GM10847 (cell line): Measurements from ENCODE around the gene ADAMTS17.

Source experiments
- POLR2A ChIP-seq: IDR thresholded peaks from 2 replicates; pipeline ENCODE4 v1.6.1; 2011; ENCODE audit not compliant: insufficient read length; ENCODE audit errors: extremely low read depth

ADAMTS17 gene

DNA sequence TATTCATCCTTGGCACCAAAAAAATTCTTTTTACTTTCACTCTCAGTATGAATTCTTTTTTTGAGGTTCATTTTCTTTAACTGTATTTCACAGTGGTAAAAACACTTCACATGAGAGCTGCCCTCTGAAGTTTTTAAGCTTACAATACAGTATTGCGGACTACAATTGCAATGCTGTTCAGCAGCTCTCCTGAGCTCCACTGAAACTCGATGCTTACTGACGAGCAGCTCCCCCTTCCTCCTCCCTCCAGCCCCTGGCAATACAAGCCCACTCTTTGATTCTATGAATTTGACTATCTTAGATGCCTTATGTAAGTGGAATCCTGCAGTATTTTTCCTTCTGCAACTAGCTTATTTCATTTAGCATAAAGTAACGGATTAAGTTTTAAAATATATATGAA, 183.4 kb downstream of the ADAMTS17 start:
- no peak for TF ChIP-seq POLR2A

DNA sequence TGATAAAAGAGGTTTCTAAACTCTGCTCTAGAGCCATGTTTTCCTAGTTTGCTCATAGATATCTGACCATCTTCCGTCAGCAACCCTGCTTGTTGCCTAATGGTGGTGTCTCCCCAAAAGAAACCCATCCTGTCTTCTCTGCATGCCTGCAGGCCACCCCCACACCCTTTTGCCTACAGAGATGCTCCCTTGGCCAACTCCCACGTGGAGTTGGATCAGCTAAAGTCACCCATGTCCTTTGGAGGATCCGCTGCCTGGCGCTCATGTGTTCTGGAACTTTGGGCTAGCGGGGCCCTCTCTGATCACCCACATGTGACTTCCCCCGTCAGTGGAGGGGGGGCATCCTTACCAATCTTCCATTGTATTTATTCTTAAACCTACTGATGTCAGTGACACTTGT, 185.6 kb downstream of the ADAMTS17 start:
- no peak for TF ChIP-seq POLR2A

DNA sequence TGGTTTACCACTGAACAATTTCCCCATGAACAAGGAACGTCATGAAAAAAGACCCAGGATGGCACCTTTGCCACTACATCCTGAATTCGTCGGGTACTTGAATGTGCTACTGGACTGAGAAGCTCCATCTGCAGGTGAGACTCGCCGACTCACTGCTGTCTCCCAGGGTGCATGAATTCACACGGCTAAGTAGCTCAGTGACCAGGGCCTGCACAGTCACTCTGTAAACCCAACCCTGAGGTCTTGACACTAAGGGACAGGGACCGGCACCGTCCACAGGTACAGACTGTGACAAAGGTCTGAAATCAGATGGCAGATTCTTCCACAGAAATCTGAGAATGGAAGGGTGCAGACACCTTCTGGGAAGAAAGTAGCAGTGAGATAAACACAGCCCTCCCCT, 187.4 kb downstream of the ADAMTS17 start:
- TF ChIP-seq POLR2A = no peak

DNA sequence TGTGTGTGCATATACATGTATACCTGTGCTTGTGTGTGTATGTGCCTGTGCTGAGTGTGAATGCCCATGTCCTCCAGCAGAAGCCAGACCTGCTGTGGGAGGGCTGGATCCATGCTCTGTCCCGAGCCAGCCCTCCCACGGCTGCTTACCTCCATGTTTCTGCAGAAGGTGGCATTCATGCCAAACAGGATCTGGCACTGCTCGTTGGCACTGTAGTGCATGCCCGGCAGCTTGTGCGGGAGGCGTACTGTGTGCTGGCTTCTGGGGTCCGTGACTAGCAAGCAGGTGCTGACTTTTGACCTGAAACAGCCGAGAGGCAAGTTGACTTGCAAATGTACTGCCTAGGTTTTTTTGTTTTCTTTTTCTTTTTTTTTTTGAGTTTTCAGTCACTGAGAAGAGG, 189.3 kb downstream of the ADAMTS17 start:
- no peak for TF ChIP-seq POLR2A

DNA sequence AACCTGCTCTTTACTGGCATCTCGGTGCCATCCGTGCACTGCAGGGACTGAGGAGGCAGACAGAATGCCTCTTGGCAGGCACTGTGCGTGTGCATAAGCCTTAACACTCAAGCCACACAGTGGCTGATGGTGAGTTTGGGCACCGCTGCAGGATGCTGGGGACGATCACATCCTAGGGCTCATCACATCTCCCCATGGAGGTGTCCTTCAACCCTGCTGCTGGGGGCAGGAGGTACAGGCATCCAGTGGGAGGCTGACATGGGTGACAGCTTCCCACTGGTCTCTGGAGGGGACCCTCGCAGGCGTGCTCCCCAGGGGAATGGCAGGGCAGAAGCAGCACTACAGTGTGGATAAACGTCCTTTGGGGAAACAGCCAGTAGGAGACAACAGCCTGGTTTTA, 190.9 kb downstream of the ADAMTS17 start:
- no peak for TF ChIP-seq POLR2A

DNA sequence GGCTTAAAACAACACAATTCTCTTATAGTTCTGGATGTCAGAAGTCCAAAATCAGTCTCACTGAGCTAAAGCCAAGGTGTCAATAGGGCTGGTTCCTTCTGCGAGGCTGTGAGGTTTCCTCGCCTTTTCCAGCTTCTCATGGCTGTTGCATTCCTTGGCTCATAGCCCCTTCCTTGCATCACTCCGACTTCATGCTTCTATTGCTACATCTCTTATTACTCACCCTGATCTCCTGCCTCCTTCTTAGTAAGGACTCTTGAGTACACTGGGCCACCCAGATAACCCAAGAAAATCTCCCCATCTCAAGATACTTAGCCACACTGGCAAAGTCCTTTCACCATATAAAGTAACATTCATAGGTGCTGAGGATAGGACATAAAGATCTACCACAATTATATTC, 193.9 kb downstream of the ADAMTS17 start:
- no peak for TF ChIP-seq POLR2A

DNA sequence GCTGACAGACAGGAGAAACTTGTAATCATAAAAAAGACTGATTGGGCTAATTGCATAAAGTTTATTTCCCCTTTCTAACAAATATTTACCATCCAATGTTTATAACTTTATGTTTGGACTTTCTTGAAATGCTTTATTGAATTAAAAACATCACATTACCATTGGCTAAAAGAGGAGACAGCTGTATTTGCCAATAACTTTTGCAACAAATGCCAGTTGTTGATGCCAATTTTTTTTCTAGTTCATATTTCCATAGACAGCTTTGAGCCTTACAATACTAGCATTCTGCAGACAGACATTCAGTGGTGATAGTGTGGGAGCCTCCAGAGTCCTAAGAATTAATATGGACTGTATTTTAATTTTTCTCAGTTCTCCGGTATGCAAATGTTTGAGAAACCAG, 198.4 kb downstream of the ADAMTS17 start:
- TF ChIP-seq POLR2A = no peak

DNA sequence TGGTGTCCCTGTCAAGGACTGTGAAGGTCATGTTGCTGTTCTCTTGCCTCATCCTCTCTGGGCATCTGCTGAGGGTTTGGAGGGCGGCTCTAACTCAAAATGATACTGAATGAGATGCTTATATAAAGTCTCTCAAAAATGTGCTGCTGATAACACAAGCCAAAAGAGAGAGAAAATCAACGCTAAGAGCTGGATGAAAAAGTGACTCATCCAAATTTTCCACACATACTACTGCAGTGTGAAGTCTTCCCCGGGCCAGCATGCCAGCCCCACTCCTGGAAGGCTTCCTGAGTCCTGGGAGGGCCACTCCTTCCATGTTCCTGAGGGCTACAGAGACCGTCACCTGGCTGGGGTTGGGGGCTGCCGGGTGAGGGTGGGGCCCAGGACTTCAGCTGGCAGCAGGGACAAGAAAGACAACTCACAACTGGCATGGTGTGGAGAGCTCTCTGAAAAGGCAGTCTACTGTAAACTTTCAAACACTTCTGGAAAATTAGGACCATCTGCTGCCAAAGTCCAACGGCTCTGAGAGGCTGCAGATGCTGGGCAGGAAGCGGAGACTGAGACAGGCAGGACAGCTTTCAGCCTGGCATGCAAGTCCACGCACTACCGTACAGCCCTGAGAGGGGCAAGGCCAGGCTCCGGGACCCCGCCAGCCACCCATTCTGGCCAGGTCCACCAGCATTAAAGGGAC, 200.3 kb downstream of the ADAMTS17 start:
- no peak for TF ChIP-seq POLR2A

DNA sequence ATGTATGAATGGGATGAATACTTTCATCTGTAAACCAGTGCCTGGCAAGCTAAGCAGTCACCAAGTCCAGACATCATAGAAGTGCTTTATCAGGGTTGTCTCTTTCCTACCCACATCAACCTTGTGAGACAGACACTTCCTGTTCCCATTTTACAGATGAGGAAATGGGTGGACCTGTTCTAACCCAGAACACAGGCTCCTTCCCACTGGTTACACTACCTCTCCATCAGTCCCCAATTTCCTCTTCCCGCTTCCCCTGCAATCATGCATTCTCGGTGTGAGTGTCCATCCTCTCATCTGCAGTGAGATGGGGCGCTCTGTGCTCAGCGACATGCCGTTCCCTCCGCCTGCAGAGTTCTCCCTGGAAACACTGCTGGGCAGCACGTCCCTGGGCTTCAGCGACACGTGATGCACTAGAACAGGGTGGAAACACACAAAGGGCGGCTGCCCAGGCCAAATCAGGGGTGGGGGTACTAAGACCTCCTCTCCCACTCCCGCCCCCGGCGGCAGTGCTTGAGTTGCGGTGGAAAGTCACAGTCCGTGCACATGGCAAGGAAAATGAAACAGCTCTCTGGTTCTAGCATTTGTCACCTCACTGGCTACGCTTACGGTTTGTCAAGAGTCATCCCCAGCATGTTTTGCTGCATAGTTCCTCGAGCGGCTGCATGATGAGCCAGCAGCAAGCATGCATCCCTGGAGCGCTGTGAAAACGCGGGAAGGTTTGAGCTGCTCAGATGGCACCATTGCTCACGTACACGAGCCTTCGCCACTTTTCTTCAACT, 201.1 kb downstream of the ADAMTS17 start:
- no peak for TF ChIP-seq POLR2A

DNA sequence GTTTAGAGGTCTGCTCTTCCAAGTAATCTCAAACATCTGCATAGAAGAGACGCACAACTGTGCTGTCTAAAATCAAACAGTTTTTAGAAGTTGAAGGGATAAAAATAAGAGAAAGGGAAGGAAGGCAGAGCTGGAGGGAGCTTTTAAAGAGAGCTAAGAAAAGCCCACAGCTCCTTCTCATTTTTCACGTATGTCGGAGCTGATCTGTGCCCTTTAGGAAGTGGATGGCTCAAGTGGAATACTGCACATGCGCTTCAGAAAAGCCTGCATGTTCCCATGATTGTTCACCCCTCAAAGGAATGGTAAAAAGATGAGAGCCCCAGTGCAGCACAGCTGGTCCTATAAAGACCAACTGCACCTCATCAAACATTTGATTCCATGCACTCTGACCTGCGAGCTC, 207.2 kb downstream of the ADAMTS17 start:
- no peak for TF ChIP-seq POLR2A

DNA sequence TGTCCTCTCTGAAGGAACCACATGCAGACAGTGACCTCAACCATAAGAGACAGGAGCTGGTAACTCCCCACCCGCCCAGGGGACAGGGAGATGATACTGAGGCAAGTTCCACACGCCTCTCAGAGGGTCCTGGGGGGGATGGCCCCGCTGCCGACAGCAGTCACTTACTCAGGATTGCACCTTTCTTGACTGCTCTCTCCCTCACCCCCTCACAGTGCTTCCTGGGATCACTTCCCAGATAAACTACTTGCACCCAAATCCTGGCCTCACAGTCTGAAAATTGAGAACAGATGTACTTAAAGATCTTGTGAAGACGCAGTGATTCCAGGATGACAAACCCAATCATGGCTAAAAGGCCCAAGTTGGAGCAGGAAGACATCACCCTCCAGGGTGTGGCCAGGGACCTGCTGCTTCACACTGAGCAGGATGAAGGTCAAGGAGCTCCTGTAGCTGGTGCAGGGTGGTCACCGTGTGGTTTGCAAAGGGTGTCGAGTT, 207.6 kb downstream of the ADAMTS17 start:
- TF ChIP-seq POLR2A = no peak

DNA sequence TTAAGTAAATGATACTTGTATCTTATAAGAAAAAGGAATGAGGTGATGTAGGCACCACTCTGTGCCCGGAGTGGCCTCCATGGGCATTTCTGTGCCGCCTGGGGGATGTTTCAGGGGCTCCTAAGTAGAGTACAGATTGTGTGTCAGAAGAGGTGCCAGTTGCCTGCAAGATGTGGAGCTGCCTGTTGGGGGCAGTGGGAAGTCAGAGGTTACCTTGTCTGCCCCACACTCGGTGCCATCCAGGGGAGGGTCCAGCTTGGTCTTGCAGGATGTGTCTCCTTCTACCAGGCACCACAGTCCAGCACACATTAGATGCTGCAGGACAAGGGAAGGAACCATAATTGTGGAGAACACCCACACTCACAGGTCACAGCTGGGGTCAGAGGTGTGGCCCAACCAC, 208.8 kb downstream of the ADAMTS17 start:
- TF ChIP-seq POLR2A = no peak

DNA sequence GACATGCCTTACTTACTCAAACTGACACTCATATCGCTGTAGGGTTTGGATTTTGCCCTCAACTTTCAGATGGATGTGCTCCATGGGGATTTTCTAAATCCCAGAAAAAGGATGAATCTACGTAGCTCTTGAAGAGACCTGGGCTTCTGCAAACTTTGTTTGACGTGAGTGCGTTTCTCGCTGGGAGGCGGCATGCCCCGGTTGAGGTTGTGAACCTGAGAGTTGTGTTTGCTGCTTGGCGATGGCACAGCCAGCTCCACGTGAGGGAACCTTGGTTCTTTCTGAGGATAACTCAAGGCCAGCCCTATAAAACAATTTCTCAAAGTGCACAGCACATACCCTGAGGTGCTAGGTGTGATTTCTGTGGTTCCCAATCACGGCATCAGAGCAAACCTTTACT, 209.5 kb downstream of the ADAMTS17 start:
- no peak for TF ChIP-seq POLR2A

DNA sequence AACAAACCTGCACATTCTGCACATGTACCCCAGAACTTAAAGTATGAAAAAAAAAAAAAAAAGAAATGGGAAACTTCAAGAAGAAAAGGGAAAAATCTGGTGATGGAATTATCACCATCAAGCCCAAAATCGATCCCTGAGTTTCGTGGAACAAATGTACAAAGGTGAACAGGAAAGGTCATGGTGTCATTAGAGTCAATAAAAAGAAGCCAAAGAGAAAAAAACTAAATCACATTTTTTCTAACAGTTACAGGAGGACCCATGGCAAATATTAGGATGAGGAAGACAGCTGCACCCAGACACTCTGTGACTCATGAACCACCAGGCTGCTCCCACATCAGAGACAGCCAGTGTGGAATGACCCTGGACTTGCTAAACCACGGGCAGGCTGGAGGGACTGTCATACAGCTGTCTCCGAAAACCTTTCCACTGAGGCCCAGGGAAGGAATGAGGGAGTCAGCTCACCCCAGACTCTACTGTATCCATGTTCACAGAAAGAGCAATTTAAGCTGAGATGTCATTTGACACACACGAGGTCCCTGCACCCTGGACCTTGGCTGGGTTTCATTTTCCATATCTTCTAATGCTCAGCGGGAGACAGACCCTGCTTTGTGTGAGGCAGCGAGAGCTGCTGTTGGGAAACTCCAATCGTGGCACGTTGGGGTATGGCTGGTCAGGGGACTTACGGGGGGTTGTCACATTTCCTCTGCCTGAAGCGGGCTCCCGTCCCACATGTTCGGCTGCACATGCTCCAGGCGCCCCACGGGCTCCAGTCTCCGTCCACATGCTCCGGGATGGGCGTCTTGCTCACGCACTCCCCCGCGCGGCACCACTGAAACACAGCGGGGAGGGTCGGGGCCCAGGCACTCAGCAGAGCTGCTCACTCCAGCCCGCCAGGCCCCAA, 210.2 kb downstream of the ADAMTS17 start:
- no peak for TF ChIP-seq POLR2A

DNA sequence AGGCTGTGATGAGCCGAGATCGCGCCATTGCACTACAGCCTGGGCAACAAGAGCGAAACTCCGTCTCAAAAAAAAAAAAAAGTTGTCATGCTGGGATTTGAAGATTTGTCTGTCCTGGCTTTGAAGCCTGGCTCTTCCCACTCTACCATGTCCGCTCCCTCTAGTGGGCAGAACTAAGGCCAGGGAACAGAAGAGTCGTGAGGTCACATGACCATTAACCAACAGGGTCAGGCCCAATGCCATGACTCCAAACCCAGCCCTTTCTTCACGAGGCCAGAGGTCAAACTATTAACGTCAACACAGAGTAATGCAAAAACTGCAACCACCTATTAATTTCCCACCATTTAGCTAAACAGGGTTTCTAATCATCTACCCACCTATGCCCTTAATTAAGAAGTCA, 212.1 kb downstream of the ADAMTS17 start:
- TF ChIP-seq POLR2A = no peak
